ENCODE results near the gene OSGEPL1.

DNA sequence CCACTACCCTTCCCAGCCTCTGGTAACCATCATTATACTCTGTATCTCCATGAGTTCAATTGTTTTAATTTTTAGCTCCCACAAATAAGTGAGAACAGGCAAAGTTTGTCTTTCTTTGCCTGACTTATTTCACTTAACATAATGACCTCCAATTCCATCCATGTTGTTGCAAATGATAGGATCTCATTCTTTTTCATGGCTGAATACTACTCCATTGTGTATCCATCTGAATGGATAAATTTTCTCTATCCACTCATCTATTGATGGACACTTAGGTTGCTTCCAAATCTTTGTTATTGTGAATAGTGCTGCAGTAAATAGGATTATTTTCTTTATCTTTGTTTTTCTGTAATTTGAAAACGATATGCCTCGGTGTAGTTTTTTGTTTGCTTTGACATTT, 61.9 kb downstream of the OSGEPL1 start:
- TF ChIP-seq, protein P1, sequence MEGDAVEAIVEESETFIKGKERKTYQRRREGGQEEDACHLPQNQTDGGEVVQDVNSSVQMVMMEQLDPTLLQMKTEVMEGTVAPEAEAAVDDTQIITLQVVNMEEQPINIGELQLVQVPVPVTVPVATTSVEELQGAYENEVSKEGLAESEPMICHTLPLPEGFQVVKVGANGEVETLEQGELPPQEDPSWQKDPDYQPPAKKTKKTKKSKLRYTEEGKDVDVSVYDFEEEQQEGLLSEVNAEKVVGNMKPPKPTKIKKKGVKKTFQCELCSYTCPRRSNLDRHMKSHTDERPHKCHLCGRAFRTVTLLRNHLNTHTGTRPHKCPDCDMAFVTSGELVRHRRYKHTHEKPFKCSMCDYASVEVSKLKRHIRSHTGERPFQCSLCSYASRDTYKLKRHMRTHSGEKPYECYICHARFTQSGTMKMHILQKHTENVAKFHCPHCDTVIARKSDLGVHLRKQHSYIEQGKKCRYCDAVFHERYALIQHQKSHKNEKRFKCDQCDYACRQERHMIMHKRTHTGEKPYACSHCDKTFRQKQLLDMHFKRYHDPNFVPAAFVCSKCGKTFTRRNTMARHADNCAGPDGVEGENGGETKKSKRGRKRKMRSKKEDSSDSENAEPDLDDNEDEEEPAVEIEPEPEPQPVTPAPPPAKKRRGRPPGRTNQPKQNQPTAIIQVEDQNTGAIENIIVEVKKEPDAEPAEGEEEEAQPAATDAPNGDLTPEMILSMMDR (conservative IDR thresholded peaks at IDR 0.05 in 1 of 2, IDR thresholded peaks at IDR 0.05 in 1 of 2; ENCODE audit: extremely low read depth in 1 of 2, insufficient read depth in 1 of 2, low read depth in 1 of 2, low read length in 2 of 2) = no peak
- TF ChIP-seq EZH2 (IDR thresholded peaks at IDR 0.05; ENCODE audit: borderline replicate concordance, low read length) = no peak
